NCI-H1092 (cell line): ENCODE measurements around the gene EPYC.

Experiments
- DNase-seq: peaks from one replicate; lab custom pipeline; 2025; lab: John Stamatoyannopoulos, UW

Gene EPYC

GRCh38 chr12:91004872-91005271, at the start of gene EPYC:
EPYC (minus strand) TSS chr12:91004972; CDS start chr12:91002565, 2,407 bp downstream.
- DNase-seq = no peak

GRCh38 chr12:91053951-91054715, 49.4 kb upstream of the EPYC start:
- DNase-seq = no peak

GRCh38 chr12:91052026-91052425, 47.3 kb upstream of the EPYC start:
- no peak for DNase-seq

- no peak for DNase-seq
Observed at GRCh38 chr12:91044586-91044985, 39.8 kb upstream of the EPYC start.

GRCh38 chr12:91043408-91043807, 38.6 kb upstream of the EPYC start:
- no peak for DNase-seq

GRCh38 chr12:91040096-91040755, 35.5 kb upstream of the EPYC start:
- DNase-seq = no peak

GRCh38 chr12:91037276-91037675, 32.5 kb upstream of the EPYC start:
- DNase-seq = no peak

- no peak for DNase-seq
Observed at GRCh38 chr12:91033251-91033650, 28.5 kb upstream of the EPYC start.

- DNase-seq = no peak
Observed at GRCh38 chr12:91023326-91024004, 18.7 kb upstream of the EPYC start.

- no peak for DNase-seq
Observed at GRCh38 chr12:91021076-91021475, 16.3 kb upstream of the EPYC start.

- no peak for DNase-seq
Observed at GRCh38 chr12:91019455-91019854, 14.7 kb upstream of the EPYC start.

GRCh38 chr12:91017511-91018263, 12.9 kb upstream of the EPYC start:
- no peak for DNase-seq

GRCh38 chr12:91017043-91017442, 12.3 kb upstream of the EPYC start:
- DNase-seq = no peak

GRCh38 chr12:91009319-91009950, 4.7 kb upstream of the EPYC start:
- no peak for DNase-seq

- DNase-seq = no peak
Observed at GRCh38 chr12:91007531-91008290, 2.9 kb upstream of the EPYC start.

GRCh38 chr12:91003737-91004136, 1.0 kb downstream of the EPYC start:
- no peak for DNase-seq

- no peak for DNase-seq
Observed at GRCh38 chr12:91001306-91001705, 3.5 kb downstream of the EPYC start.

GRCh38 chr12:90999966-91000365, 4.8 kb downstream of the EPYC start:
- DNase-seq = no peak

GRCh38 chr12:90999527-90999926, 5.2 kb downstream of the EPYC start:
- DNase-seq = no peak

GRCh38 chr12:90995010-90995409, 9.8 kb downstream of the EPYC start:
- DNase-seq = no peak

- no peak for DNase-seq
Observed at GRCh38 chr12:90991952-90992465, 12.8 kb downstream of the EPYC start.
